HEK293 (cell line): Measurements from ENCODE around the gene SLC6A17.
A peak's percentile ranks its signal among the peaks of the same experiment; 100 is the strongest.

Source experiments
- CTCF ChIA-PET: fragments of 350-600 bp; formaldehyde crosslinking; extraction: SDS; loops from one replicate; lab custom pipeline; 2021; ENCODE audit warnings: antibody characterized with exemption; lab: Yijun Ruan, JAX
- POLR2A ChIA-PET: fragments of 300-600 bp; formaldehyde crosslinking; extraction: SDS; loops from one replicate; lab custom pipeline; 2020; ENCODE audit warnings: antibody characterized with exemption, inconsistent platforms; lab: Yijun Ruan, JAX
- H3K27ac ChIP-seq: fragments of 200-500 bp; sonication (Bioruptor generic); 2 replicates; pipeline ENCODE4 v1.5.1; 2014; ENCODE audit warnings: low read depth, low read length, control low read depth, inconsistent platforms; ENCODE audit errors: extremely low read depth
- H3K36me3 ChIP-seq, 2 experiments: fragments of 200-500 bp in 1 of 2; sonication (Bioruptor generic) in 1 of 2; 1 replicate in 1 of 2; 2 replicates in 1 of 2; pipeline ENCODE4 v1.5.1; 2014 to 2017; ENCODE audit warnings: inconsistent platforms in 2 of 2, low read length in 2 of 2; ENCODE audit not compliant: control insufficient read depth in 2 of 2, insufficient read depth in 1 of 2
- H3K4me1 ChIP-seq: fragments of 200-500 bp; sonication (Bioruptor generic); 2 replicates; pipeline ENCODE4 v1.5.1; 2014; ENCODE audit warnings: mild to moderate bottlenecking, low read length, inconsistent platforms; ENCODE audit not compliant: control insufficient read depth, insufficient read depth
- H3K4me3 ChIP-seq: 2 replicates; pipeline ENCODE4 v1.5.1; 2011; ENCODE audit warnings: low read depth, mild to moderate bottlenecking, control low read depth, low read length, moderate library complexity
- H3K9me3 ChIP-seq: fragments of 200-500 bp; sonication (Bioruptor generic); 2 replicates; pipeline ENCODE4 v1.5.1; 2014; ENCODE audit warnings: low read depth, low read length, inconsistent platforms; ENCODE audit not compliant: control insufficient read depth, insufficient read depth
- FEZF1 ChIP-seq: fragments of 450-650 bp; formaldehyde crosslinking; IDR thresholded peaks from 2 replicates; pipeline ENCODE4 v1.5.1; 2016; ENCODE audit warnings: missing biosample characterization, missing genetic modification characterization
- KLF10 ChIP-seq: fragments of 450-650 bp; IDR thresholded peaks from 2 replicates; pipeline ENCODE4 v1.5.1; 2018; ENCODE audit warnings: missing biosample characterization, mild to moderate bottlenecking, missing genetic modification characterization
- KLF16 ChIP-seq: fragments of 450-650 bp; formaldehyde crosslinking; IDR thresholded peaks from 2 replicates; pipeline ENCODE4 v1.5.1; 2017; ENCODE audit warnings: missing biosample characterization, missing genetic modification characterization
- REST ChIP-seq: fragments of 450-650 bp; formaldehyde crosslinking; IDR thresholded peaks from 2 replicates; pipeline ENCODE4 v1.5.1; 2016; ENCODE audit warnings: missing biosample characterization, missing genetic modification characterization
- ZNF132 ChIP-seq: fragments of 450-650 bp; formaldehyde crosslinking; IDR thresholded peaks from 2 replicates; pipeline ENCODE4 v1.5.1; 2017; ENCODE audit warnings: missing biosample characterization, missing genetic modification characterization, borderline replicate concordance
- ZNF324 ChIP-seq: fragments of 450-650 bp; formaldehyde crosslinking; IDR thresholded peaks from 2 replicates; pipeline ENCODE4 v1.5.1; 2016; ENCODE audit warnings: missing biosample characterization, missing genetic modification characterization
- ZNF341 ChIP-seq: fragments of 450-650 bp; formaldehyde crosslinking; IDR thresholded peaks from 2 replicates; pipeline ENCODE4; 2016; ENCODE audit warnings: low read depth, missing biosample characterization, missing genetic modification characterization
- ZNF623 ChIP-seq: fragments of 450-650 bp; formaldehyde crosslinking; IDR thresholded peaks from 2 replicates; pipeline ENCODE4 v1.5.1; 2016; ENCODE audit warnings: missing biosample characterization, missing genetic modification characterization
- ZNF768 ChIP-seq: fragments of 450-650 bp; formaldehyde crosslinking; IDR thresholded peaks from 2 replicates; pipeline ENCODE4 v1.5.1; 2018; ENCODE audit warnings: missing biosample characterization, mild to moderate bottlenecking, missing genetic modification characterization
- ZNF777 ChIP-seq: fragments of 450-650 bp; formaldehyde crosslinking; IDR thresholded peaks from 2 replicates; pipeline ENCODE4 v1.5.1; 2017; ENCODE audit warnings: missing biosample characterization, missing genetic modification characterization, borderline replicate concordance
- TF ChIP-seq, protein P1 (sequence below): fragments of 450-650 bp; formaldehyde crosslinking; IDR thresholded peaks from 2 replicates; pipeline ENCODE4 v1.5.1; 2016; ENCODE audit warnings: missing biosample characterization, missing genetic modification characterization

Gene SLC6A17

DNA sequence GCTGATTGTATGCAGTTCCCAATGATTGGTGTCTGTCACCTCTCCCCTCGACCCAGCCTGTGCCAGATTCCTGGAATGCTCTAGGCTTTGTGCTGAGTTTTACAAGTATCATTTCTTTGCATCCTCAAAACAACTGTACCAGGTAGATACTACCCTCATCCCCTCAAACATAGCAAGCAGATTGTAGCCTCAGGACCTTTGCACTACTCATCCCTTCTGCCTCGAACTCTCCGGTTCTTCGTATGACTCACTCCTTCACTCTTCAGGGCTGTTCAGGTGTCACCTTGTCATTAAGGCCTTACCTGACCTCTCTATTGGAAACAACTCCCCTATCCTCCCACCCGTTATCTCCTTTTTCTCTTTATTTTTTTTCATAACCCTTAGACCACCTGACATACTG is 67.8 kb downstream of the SLC6A17 start:
- POLR2A ChIA-PET = no interaction called here
- CTCF ChIA-PET = interaction anchor here (1.7 to 20.2 kb wide), 4 partner anchors 10 to 95 kb away, joined by 7 to 662 read pairs (median 10); no protein-coding TSS in a partner anchor
- Histone ChIP-seq H3K36me3 (peaks cover 0 to 76% of the 10 kb centered on the region in 2 experiments; a peak in 1 of 3 replicates), H3K9me3 (no peaks in the 10 kb centered on the region), H3K4me1 (peaks cover 7% of the 10 kb centered on the region), H3K27ac (no peak overlapping the region), H3K4me3 (no peak overlapping the region)
- no peak for TF ChIP-seq KLF10 (tag by site-specific recombination)
- TF ChIP-seq ZNF623 (tag by site-specific recombination) = peak; percentile 90
- no peak for TF ChIP-seq ZNF777 (tag by site-specific recombination)
- no peak for TF ChIP-seq ZNF324 (tag by site-specific recombination)

- Histone ChIP-seq H3K27ac (no peak overlapping the region), H3K9me3 (no peaks in the 10 kb centered on the region), H3K4me1 (peaks cover 4% of the 10 kb centered on the region), H3K36me3 (peaks cover 0 to 82% of the 10 kb centered on the region in 2 experiments; a peak in 1 of 3 replicates), H3K4me3 (no peak overlapping the region)
- ChIA-PET CTCF (interaction anchor here (0.7 to 2.6 kb wide), 3 partner anchors 11 to 94 kb away, joined by 3 to 11 read pairs (median 10); no protein-coding TSS in a partner anchor), POLR2A (no interaction called here)
- TF ChIP-seq REST (tag by site-specific recombination) = peak; percentile 96
- no peak for TF ChIP-seq FEZF1 (tag by site-specific recombination)
- no peak for TF ChIP-seq KLF16 (tag by site-specific recombination)
Observed at GRCh38 chr1:110218739-110219138, 68.4 kb downstream of the SLC6A17 start.

- peaks cover 0 to 94% of the 10 kb centered on the region in 2 experiments; a peak in 1 of 3 replicates for H3K36me3 ChIP-seq
- no peaks in the 10 kb centered on the region for H3K9me3 ChIP-seq
- ChIA-PET POLR2A (no interaction called here), CTCF (interaction anchor here (1.1 to 2.6 kb wide), 3 partner anchors 9 to 93 kb away, joined by 5 to 10 read pairs (median 7); no protein-coding TSS in a partner anchor)
- H3K27ac ChIP-seq = no peak overlapping the region
- no peaks in the 10 kb centered on the region for H3K4me1 ChIP-seq
- peak; percentile 46; the same call in 1 of the 2 replicates for TF ChIP-seq ZNF341 (tag by site-specific recombination)
- TF ChIP-seq, protein P1, sequence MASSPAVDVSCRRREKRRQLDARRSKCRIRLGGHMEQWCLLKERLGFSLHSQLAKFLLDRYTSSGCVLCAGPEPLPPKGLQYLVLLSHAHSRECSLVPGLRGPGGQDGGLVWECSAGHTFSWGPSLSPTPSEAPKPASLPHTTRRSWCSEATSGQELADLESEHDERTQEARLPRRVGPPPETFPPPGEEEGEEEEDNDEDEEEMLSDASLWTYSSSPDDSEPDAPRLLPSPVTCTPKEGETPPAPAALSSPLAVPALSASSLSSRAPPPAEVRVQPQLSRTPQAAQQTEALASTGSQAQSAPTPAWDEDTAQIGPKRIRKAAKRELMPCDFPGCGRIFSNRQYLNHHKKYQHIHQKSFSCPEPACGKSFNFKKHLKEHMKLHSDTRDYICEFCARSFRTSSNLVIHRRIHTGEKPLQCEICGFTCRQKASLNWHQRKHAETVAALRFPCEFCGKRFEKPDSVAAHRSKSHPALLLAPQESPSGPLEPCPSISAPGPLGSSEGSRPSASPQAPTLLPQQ = no peak
- H3K4me3 ChIP-seq = no peak overlapping the region
Observed at GRCh38 chr1:110220324-110220723, 70.0 kb downstream of the SLC6A17 start.

DNA sequence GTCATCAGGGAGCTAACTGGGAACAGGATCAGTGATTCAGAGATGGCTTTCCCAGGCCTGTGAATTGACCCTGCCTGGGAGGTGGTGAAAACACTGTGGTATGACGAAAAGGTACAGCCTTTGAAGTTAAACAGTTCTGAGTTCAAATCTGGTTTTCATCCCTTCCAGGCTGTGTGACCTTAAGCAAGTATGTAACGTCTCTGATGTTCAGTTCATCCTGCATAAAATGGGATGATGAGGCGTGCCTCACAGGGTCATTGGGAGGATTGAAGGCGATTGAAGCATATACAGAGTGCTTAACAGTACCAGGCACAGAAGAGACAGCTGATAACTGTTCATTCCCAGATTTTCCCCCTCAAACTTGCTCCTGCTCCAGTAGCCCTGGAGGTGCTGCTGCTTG is 70.8 kb downstream of the SLC6A17 start:
- ChIA-PET POLR2A (no interaction called here), CTCF (interaction anchor here (1.5 kb wide), 1 partner anchor 13 kb away, joined by 7 read pairs; no protein-coding TSS in a partner anchor)
- no peak for TF ChIP-seq ZNF132
- TF ChIP-seq ZNF768 (tag by site-specific recombination) = peak; percentile 51; the same call in 1 of the 2 replicates
- Histone ChIP-seq H3K36me3 (peaks cover 0 to 96% of the 10 kb centered on the region in 2 experiments; a peak in 1 of 3 replicates), H3K4me1 (no peaks in the 10 kb centered on the region), H3K27ac (no peak overlapping the region), H3K9me3 (no peaks in the 10 kb centered on the region), H3K4me3 (no peak overlapping the region)
